Measurements from ENCODE around the gene ALAD. TPM values are rescaled to one million over a fixed set of nuclear protein-coding genes. Genes with fewer than 3 reads are reported as not detected.
A peak's percentile ranks its signal among the peaks of the same experiment; 100 is the strongest.

ALAD gene
- total and polyA plus RNA-seq, 9 of the 15 experiments (the other 6 are each of a cell fraction or from before 2014, with no cell fraction given), result 1.3 to 12.7 (median 6.8) TPM

- TF ChIP-seq TSHZ1 (CRISPR knock-in tag; IDR thresholded peaks at IDR 0.05), result no peak
- TF ChIP-seq ZNF197 (CRISPR knock-in tag; IDR thresholded peaks at IDR 0.05; ENCODE audit: low read depth), result no peak
- no peak for TF ChIP-seq MYBL2 (IDR thresholded peaks at IDR 0.05; ENCODE audit: low read depth)
- no peak for TF ChIP-seq MYBL2 (CRISPR knock-in tag; IDR thresholded peaks at IDR 0.05; ENCODE audit: borderline replicate concordance)
- TF ChIP-seq AFF4 (CRISPR knock-in tag; IDR thresholded peaks at IDR 0.05), result peak; percentile 86
- TF ChIP-seq FOXJ3 (CRISPR knock-in tag; IDR thresholded peaks at IDR 0.05), result 0 out of 2 replicates have a peak, but pooled peaks have one; percentile 31
- peak; percentile 85 for TF ChIP-seq RBBP5 (IDR thresholded peaks at IDR 0.05; ENCODE audit: borderline replicate concordance, insufficient read depth, low read length, poor library complexity, severe bottlenecking)
- TF ChIP-seq POLR3A (IDR thresholded peaks at IDR 0.05; ENCODE audit: borderline replicate concordance, extremely low read depth, insufficient read depth, insufficient read length), result no peak
- TF ChIP-seq ZNF77 (CRISPR knock-in tag; IDR thresholded peaks at IDR 0.05), result no peak
- no peak for TF ChIP-seq IRF9 (tag; IDR thresholded peaks at IDR 0.05)
- TF ChIP-seq ZNF23 (CRISPR knock-in tag; IDR thresholded peaks at IDR 0.05), result no peak
- no peak for TF ChIP-seq SLC30A9 (CRISPR knock-in tag; IDR thresholded peaks at IDR 0.05)
- peak; percentile 97 for TF ChIP-seq GABPB1 (CRISPR knock-in tag; IDR thresholded peaks at IDR 0.05)
- peak; percentile 61 for TF ChIP-seq PML (IDR thresholded peaks at IDR 0.05; ENCODE audit: low read length)
- TF ChIP-seq CREBBP (IDR thresholded peaks at IDR 0.05; ENCODE audit: low read depth, low read length), result no peak
- TF ChIP-seq SETDB1 (IDR thresholded peaks at IDR 0.05; ENCODE audit: low read length), result no peak
- no peak for TF ChIP-seq ZNF134 (CRISPR knock-in tag; conservative IDR thresholded peaks at IDR 0.05)
These were observed 60.9 kb downstream of the ALAD start, which contains the start of gene WDR31 (continued) for GRCh38 chr9:113340011-113340699.
